HG03460 (cell line): ENCODE results near the gene CDH23.

Experiments used
- ATAC-seq: cut with Tn5 transposase; IDR thresholded peaks from one replicate; pipeline ENCODE4 v1.9.1; 2021; ENCODE audit not compliant: unreplicated experiment

The CDH23 gene

DNA sequence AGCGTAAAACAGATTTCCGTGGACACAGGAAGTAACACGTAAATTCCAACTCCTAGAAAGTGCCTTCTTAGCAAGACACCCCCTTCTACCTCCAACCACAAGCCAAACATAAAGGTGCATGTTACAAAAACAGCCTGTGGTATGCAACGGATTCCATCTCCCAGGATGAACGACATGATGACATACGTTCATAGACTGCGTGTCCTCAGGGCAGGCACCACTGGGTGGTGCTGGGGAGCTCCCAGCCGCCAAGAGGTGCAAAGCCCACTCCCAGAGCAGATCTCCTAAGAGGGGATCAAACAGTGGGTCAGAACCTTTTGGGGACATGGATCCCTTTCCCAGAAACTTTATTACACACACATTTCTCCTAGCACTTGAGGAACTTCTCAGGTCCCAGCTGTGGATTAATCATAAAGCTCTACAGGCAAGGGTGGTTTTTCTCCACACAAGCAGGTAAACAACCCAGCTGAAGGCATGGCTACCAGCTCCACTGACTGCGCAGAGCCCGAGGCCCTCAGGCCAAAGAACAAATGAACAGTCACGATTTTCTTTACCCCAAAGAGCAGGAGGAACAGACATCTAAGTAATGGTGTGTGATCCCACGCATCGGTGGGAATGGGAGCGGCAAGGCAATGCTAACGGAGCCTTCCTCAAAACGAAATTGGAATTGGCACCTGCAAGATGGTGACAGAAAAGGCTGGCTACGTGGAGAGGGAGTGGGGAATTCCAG, 440.5 kb downstream of the CDH23 start:
- ATAC-seq = no peak

- ATAC-seq = no peak
Measured at GRCh38 chr10:71838264-71839211, 441.8 kb downstream of the CDH23 start.

DNA sequence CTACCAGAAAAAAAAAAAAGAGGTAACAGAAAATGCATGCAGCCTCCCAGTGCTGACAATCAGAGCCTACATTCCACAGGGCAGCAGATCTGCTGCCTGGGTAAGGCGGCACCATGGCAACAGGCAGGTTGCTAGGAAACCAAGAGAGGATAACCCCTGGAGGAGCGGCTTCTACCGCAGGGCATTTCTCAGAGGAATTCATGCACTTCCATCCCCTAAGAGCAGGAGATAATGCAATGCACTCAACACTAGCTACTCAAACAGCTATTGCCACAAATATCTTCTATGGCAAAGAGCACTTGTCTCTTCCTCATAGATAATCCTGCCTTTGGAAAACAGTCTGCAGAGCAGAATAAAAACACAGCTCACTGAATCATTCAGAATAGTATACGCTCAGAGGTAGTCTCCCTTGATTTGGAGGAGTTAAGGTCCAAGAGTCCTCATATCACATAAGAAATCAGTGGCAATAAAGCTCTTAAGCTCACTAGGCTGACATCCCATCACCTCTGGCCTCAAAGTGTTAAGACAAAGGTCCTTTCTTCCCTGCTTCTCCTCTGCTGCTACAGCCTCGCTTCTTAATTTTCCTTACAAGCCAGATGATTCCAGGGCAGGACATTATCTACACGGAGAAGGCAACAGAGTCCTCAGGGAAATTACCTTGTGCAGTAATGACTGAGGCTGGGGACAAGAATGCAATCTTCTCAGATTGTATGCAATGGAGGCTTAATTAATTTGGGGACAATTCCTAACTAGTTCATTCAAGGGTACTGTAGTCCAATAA, 443.6 kb downstream of the CDH23 start:
- ATAC-seq = no peak

- ATAC-seq = no peak
Measured at GRCh38 chr10:71840958-71841335, 444.2 kb downstream of the CDH23 start.

- ATAC-seq = no peak
Measured at GRCh38 chr10:71842422-71842821, 445.7 kb downstream of the CDH23 start.

- no peak for ATAC-seq
Measured at GRCh38 chr10:71842856-71843686, 446.4 kb downstream of the CDH23 start.

- no peak for ATAC-seq
Measured at GRCh38 chr10:71844084-71844483, 447.4 kb downstream of the CDH23 start.

GRCh38 chr10:71844695-71845094, 448.0 kb downstream of the CDH23 start:
- ATAC-seq = no peak

GRCh38 chr10:71845410-71846405, 449.0 kb downstream of the CDH23 start:
- no peak for ATAC-seq

- ATAC-seq = no peak
Measured at GRCh38 chr10:71846816-71847215, 450.1 kb downstream of the CDH23 start.

- ATAC-seq = no peak
Measured at GRCh38 chr10:71847418-71847817, 450.7 kb downstream of the CDH23 start.

- no peak for ATAC-seq
Measured at GRCh38 chr10:71848325-71849275, 451.9 kb downstream of the CDH23 start.

GRCh38 chr10:71849461-71849908, 452.8 kb downstream of the CDH23 start:
- ATAC-seq = no peak

- no peak for ATAC-seq
Measured at GRCh38 chr10:71850021-71850742, 453.5 kb downstream of the CDH23 start.

DNA sequence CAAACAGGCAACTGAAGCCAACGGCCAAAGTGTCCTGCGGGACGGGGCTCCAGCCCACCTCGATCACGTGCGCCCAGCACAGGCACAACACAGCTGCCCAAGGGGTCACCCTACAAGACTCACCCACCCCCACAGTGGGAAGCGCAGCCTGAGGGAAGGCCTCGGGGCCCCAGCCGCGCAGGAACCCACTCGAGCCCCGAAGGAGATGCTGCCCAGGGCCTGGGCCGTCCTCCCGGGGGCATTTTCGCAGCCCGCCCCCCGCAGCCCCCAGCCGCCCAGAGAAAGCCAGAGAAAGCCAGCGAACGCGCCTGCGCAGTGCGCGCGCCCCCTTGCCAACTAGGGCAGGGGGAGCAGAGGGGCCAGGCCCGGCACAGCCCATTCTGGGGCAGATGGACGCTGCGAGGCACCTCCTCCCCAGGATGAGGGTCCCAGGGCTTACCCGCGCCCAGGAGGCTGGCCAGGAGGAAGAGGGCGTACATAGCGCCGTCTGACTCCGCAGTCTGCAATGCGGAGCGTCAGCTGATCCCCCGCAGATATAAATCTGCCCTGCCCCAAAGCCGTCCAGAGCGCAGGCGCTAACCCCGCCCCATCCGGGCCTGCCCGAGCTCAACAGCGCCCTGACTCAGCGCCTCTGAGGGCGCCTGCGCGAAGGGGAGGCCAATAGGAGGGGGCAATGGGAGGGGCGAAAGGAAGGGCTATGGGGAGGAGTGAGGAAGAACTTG, 454.2 kb downstream of the CDH23 start, which contains the start of gene PSAP:
TSS of gene PSAP (minus strand) at position 509 of the 722 bp plus-strand sequence. CDS start at position 479, 30 bp downstream.
- peak; percentile 91 for ATAC-seq

DNA sequence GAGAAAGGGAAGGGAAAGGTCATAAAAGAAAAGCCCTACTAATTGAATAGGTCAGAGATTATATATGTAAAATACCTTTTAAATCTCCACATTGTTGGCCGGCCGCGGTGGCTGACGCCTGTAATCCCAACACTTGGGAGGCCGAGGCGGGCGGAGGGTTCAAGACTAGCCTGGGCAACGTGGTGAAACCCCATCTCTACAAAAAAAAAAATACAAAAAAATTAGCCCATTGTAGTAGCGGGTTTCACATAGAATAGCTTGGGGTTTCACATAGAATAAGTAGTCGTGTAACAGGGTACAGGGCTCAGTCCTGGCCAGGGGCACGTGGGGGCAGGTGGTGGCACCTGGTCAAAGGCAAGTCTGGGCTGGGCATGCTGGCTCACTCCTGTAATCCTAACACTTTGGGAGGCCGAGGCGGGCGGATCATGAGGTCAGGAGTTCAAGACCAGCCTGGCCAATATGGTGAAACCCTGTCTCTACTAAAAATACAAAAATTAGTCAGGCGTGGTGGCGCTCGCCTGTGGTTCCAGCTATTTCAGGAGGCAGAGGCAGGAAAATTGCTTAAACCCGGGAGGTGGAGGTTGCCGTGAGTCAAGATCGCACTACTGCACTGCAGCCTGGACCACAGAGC, 454.9 kb downstream of the CDH23 start:
- ATAC-seq = peak; percentile 18
